Activated CD8-positive, alpha-beta T cell treated with anti-CD3 and anti-CD28 coated beads, Interleukin-2, amount 10 ng/mL, durations not matched to agents 7 days and 5 days (primary cell): Measurements from ENCODE around the gene GBP6. TPM values are rescaled to one million over a fixed set of nuclear protein-coding genes. Genes with fewer than 3 reads are reported as not detected.
"Not testable (repeated sequence)": the region's sequence is repeated elsewhere in the genome, so short reads cannot be mapped to it uniquely, and the experiment has no call there.

Source experiments
- ATAC-seq: fragments of 150-1000 bp; cut with Tn5 transposase; one replicate; pipeline ENCODE4 v1.10.0; 2021; ENCODE audit warnings: moderate library complexity
- CTCF ChIA-PET: fragments of 350-600 bp; sonication (Branson Sonifier 250); formaldehyde crosslinking; loops from one replicate; lab custom pipeline; 2021; ENCODE audit warnings: antibody characterized with exemption; lab: Charles Lee
- POLR2A ChIA-PET: fragments of 350-600 bp; sonication (Branson Sonifier 250); formaldehyde crosslinking; loops from one replicate; lab custom pipeline; 2021; ENCODE audit warnings: antibody characterized with exemption; lab: Charles Lee
- DNase-seq: peaks from one replicate; pipeline ENCODE4 v3.0.0-alpha.2; 2020
- H3K27ac Mint-ChIP-seq: one replicate; pipeline ENCODE4 v1.8.0; 2021; ENCODE audit warnings: mild to moderate bottlenecking, mixed read lengths
- H3K27me3 Mint-ChIP-seq: one replicate; pipeline ENCODE4 v1.8.0; 2021; ENCODE audit warnings: low read depth, mixed read lengths
- H3K36me3 Mint-ChIP-seq: one replicate; pipeline ENCODE4 v1.8.0; 2021; ENCODE audit warnings: low read depth, mixed read lengths
- H3K4me1 Mint-ChIP-seq: one replicate; pipeline ENCODE4 v1.8.0; 2021; ENCODE audit warnings: low read depth, mixed read lengths
- H3K4me3 Mint-ChIP-seq: one replicate; pipeline ENCODE4 v1.8.0; 2021; ENCODE audit warnings: mild to moderate bottlenecking, mixed read lengths
- H3K9me3 Mint-ChIP-seq: one replicate; pipeline ENCODE4 v1.8.0; 2022; ENCODE audit warnings: mixed read lengths; ENCODE audit not compliant: insufficient read depth
- total RNA-seq, 2 experiments: library from RNA; stranded (reverse); gene quantifications; one replicate each; pipeline ENCODE4 v1.2.3, GENCODE V29; 2021

Gene GBP6, protein sequence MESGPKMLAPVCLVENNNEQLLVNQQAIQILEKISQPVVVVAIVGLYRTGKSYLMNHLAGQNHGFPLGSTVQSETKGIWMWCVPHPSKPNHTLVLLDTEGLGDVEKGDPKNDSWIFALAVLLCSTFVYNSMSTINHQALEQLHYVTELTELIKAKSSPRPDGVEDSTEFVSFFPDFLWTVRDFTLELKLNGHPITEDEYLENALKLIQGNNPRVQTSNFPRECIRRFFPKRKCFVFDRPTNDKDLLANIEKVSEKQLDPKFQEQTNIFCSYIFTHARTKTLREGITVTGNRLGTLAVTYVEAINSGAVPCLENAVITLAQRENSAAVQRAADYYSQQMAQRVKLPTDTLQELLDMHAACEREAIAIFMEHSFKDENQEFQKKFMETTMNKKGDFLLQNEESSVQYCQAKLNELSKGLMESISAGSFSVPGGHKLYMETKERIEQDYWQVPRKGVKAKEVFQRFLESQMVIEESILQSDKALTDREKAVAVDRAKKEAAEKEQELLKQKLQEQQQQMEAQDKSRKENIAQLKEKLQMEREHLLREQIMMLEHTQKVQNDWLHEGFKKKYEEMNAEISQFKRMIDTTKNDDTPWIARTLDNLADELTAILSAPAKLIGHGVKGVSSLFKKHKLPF
- total RNA-seq = under 1 TPM; 0.10 to 0.16 TPM

DNA sequence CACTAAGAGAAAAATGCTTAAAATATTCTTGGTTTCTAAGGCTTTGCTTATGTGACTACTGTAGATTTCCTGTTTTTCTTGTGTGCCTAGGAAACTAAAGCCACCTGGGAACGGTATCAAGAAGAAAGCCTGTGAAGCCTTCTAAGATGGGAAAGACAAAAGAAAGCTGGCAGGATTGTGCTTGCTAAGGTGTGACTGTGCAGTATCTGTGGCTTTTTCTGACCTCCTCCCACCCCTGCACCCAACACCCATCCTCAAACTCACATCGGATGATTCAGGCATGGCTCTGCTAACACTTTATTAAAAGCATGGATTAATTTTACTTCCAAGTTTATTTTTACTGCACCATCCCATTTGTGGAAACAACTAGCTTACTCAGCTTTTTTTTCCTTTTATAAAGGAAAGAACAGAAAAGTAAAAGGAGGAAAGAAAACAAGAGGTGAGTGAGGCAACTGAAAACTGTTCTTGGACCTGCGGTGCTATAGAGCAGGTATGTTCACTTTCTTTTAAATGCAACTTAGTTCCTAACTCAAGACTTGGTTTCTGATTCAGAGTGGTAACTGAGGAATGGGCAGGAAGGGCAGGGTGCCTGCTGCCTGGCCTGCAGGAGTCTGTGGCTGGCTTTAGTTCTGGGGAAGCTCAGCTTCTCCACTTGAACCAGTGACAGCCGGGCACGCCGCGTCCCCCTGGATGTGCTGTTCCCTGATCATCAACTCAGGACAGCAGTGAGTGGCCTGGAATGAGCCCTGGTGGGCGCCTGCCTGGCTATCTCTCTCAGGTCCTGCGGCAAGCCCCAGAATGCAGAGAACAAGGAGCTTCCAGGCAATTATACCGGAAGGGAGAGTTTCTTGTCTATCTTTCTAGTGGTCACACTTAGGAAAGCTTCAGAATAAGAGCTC is at the start of gene GBP6:
Gene GBP6, plus strand, starts transcription at position 422 of the 899 bp plus-strand sequence. CDS start 4,493 bp downstream, outside the sequence.
- Mint-ChIP-seq H3K4me1 (peaks cover 22% of the 10 kb centered on the region), H3K27me3 (no peaks in the 10 kb centered on the region), H3K4me3 (peak within 1 kb of the TSS; percentile 54), H3K36me3 (no peaks in the 10 kb centered on the region), H3K9me3 (no peaks in the 10 kb centered on the region), H3K27ac (peak within 1 kb of the TSS; percentile 76)
- CTCF ChIA-PET = interaction anchor here (0.7 to 9.2 kb wide), 11 partner anchors 22 to 390 kb away, joined by 3 to 167 read pairs (median 4); partner anchors contain the start of genes GBP4 and GBP5
- ATAC-seq (peak; percentile 38), DNase-seq (no peak)
- POLR2A ChIA-PET = interaction anchor here (0.8 to 1.5 kb wide), 4 partner anchors 91 to 237 kb away, joined by 3 to 6 read pairs (median 5); partner anchors contain the start of genes GBP4 and GBP5

- ChIA-PET CTCF (interaction anchor here (1.1 to 2.1 kb wide), 2 partner anchors 12 to 36 kb away, joined by 5 to 6 read pairs; no protein-coding TSS in a partner anchor), POLR2A (no interaction called here)
- Mint-ChIP-seq H3K36me3 (peaks cover 45% of the 10 kb centered on the region), H3K9me3 (peaks cover 49% of the 10 kb centered on the region), H3K27ac (no peak overlapping the region), H3K4me1 (peaks cover 3% of the 10 kb centered on the region), H3K4me3 (no peak overlapping the region), H3K27me3 (no peaks in the 10 kb centered on the region)
- DNase-seq = no peak
- no peak for ATAC-seq
These were observed 41.5 kb upstream of the GBP6 start for GRCh38 chr1:89322402-89322801.

DNA sequence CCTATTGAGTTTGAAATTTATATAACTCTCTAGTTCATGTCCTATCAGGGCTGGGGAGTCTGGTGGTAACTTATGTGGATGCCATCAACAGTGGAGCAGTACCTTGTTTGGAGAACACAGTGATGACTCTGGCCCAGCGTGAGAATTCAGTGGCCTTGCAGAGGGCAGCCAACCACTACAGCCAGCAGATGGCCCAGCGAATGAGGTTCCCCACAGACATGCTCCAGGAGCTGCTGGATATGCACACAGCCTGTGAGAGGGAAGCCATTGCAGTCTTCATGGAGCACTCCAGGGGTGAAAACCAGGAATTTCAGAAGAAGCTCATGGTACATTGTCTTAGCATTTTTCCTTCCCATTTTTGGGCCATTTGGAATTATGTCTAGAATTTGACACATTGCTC is 32.0 kb upstream of the GBP6 start:
- H3K36me3 Mint-ChIP-seq = peaks cover 13% of the 10 kb centered on the region
- no peaks in the 10 kb centered on the region for H3K27me3 Mint-ChIP-seq
- ChIA-PET POLR2A (no interaction called here), CTCF (interaction anchor here (1.6 kb wide), 1 partner anchor 72 kb away, joined by 4 read pairs; no protein-coding TSS in a partner anchor)
- ATAC-seq (no peak), DNase-seq (no peak)
- no peak overlapping the region for H3K27ac Mint-ChIP-seq
- no peak overlapping the region for H3K4me3 Mint-ChIP-seq
- H3K9me3 Mint-ChIP-seq = no peaks in the 10 kb centered on the region
- peaks cover 6% of the 10 kb centered on the region for H3K4me1 Mint-ChIP-seq

DNA sequence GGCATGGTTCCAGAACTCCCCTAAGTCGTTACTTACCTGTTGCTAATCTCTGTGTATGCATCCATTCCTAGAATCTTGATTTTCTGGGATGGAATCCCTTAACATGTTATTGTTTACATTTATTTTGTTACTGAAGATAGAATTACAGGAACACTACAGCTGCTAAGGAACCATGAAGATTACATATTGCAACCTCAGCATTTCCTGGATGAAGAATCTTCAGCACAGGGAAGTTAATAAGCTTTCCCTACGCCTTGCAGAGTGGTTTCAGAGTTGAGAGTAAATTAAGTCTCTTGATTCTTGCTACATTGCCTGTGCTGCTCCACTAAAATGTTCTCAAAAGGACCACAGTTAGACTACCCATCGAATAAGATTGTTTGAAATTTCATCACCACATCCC is 31.4 kb upstream of the GBP6 start:
- ChIA-PET POLR2A (no interaction called here), CTCF (interaction anchor here (1.6 kb wide), 1 partner anchor 73 kb away, joined by 4 read pairs; no protein-coding TSS in a partner anchor)
- Mint-ChIP-seq H3K36me3 (peaks cover 13% of the 10 kb centered on the region), H3K27me3 (no peaks in the 10 kb centered on the region), H3K9me3 (no peaks in the 10 kb centered on the region), H3K27ac (no peak overlapping the region), H3K4me1 (peaks cover 6% of the 10 kb centered on the region), H3K4me3 (no peak overlapping the region)
- ATAC-seq (no peak), DNase-seq (no peak)

DNA sequence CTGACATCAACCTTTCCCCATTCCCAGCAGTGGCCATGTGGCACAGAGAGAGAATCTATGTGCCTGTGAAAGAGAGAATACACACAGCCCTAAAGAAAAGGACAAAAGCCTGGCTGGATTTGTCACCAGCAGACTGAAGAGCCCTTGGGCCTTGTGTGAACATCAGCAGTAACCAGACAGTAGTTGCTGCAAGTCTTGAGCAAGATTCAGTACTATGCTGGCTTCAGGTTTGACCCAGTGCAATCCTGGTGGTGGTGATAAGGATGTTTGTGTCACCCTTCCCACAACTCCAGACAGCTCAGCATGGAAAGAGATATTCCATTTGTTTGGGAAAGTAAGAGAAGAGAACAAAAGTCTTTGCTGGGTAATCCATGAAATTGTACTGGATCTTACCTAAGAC is 28.4 kb upstream of the GBP6 start:
- Mint-ChIP-seq H3K36me3 (peaks cover 10% of the 10 kb centered on the region), H3K27me3 (no peaks in the 10 kb centered on the region), H3K4me1 (peaks cover 6% of the 10 kb centered on the region), H3K27ac (no peak overlapping the region), H3K4me3 (no peak overlapping the region), H3K9me3 (no peaks in the 10 kb centered on the region)
- POLR2A ChIA-PET = interaction anchor here (0.6 kb wide), 1 partner anchor 61 kb away, joined by 3 read pairs; no protein-coding TSS in a partner anchor
- CTCF ChIA-PET = no interaction called here
- no peak for ATAC-seq
- no peak for DNase-seq

GRCh38 chr1:89337903-89338302 is 26.0 kb upstream of the GBP6 start:
- H3K4me1 Mint-ChIP-seq = no peaks in the 10 kb centered on the region
- peaks cover 10% of the 10 kb centered on the region for H3K36me3 Mint-ChIP-seq
- ATAC-seq (no peak), DNase-seq (no peak)
- ChIA-PET CTCF (interaction anchor here (1.1 kb wide), 1 partner anchor 20 kb away, joined by 4 read pairs; no protein-coding TSS in a partner anchor), POLR2A (no interaction called here)
- no peaks in the 10 kb centered on the region for H3K27me3 Mint-ChIP-seq
- no peak overlapping the region for H3K4me3 Mint-ChIP-seq
- H3K9me3 Mint-ChIP-seq = no peaks in the 10 kb centered on the region
- H3K27ac Mint-ChIP-seq = no peak overlapping the region

DNA sequence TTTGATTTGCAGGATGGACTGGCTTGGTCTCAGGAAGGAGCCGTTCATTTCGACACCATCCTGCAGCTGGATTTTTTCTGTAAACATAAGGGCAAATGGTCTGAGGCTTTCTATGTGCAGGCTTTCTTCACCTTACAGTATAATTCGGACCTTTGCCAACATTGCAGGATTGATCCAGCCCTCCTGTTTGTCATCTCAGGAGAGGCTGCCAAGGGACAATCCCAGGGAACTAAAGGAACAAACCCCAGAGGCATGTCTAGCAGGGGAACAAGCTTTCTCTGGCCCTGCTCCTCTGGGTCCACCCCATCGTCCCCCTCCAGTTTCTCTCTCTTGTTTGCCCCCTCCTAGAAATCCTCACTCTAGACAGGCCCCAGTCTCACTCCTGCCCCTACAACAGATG is 24.8 kb upstream of the GBP6 start:
- no peak for DNase-seq
- ChIA-PET POLR2A (no interaction called here), CTCF (interaction anchor here (1.1 kb wide), 1 partner anchor 19 kb away, joined by 4 read pairs; no protein-coding TSS in a partner anchor)
- Mint-ChIP-seq H3K27me3 (no peaks in the 10 kb centered on the region), H3K4me1 (peaks cover under 1% of the 10 kb centered on the region), H3K9me3 (peaks cover 7% of the 10 kb centered on the region), H3K4me3 (no peak overlapping the region), H3K36me3 (peaks cover 10% of the 10 kb centered on the region), H3K27ac (no peak overlapping the region)
- no peak for ATAC-seq

- ATAC-seq, H3K27ac Mint-ChIP-seq, H3K4me3 Mint-ChIP-seq, H3K4me1 Mint-ChIP-seq, POLR2A ChIA-PET, H3K36me3 Mint-ChIP-seq, DNase-seq, H3K27me3 Mint-ChIP-seq, CTCF ChIA-PET: not testable (repeated sequence)
- peaks cover 18% of the 10 kb centered on the region for H3K9me3 Mint-ChIP-seq
These were observed 18.4 kb upstream of the GBP6 start for GRCh38 chr1:89345479-89345878.

GRCh38 chr1:89347296-89347695 is 16.6 kb upstream of the GBP6 start:
- Mint-ChIP-seq H3K27ac (no peak overlapping the region), H3K4me3 (no peak overlapping the region), H3K27me3 (no peaks in the 10 kb centered on the region), H3K9me3 (peaks cover 18% of the 10 kb centered on the region), H3K36me3 (peaks cover 4% of the 10 kb centered on the region), H3K4me1 (peaks cover 3% of the 10 kb centered on the region)
- POLR2A ChIA-PET = no interaction called here
- ATAC-seq (no peak), DNase-seq (no peak)
- CTCF ChIA-PET = interaction anchor here (0.6 kb wide), 2 partner anchors 194 to 389 kb away, joined by 4 read pairs; no protein-coding TSS in a partner anchor

GRCh38 chr1:89350298-89350697 is 13.6 kb upstream of the GBP6 start:
- ChIA-PET CTCF (no interaction called here), POLR2A (no interaction called here)
- Mint-ChIP-seq H3K36me3 (peaks cover 3% of the 10 kb centered on the region), H3K9me3 (peaks cover 4% of the 10 kb centered on the region), H3K4me3 (no peak overlapping the region), H3K27me3 (no peaks in the 10 kb centered on the region), H3K4me1 (peaks cover 10% of the 10 kb centered on the region), H3K27ac (no peak overlapping the region)
- no peak for DNase-seq
- no peak for ATAC-seq
